ENCODE results near the gene ATP9B.
"Not testable (repeated sequence)": the region's sequence is repeated elsewhere in the genome, so short reads cannot be mapped to it uniquely, and the experiment has no call there.

Gene ATP9B

DNA sequence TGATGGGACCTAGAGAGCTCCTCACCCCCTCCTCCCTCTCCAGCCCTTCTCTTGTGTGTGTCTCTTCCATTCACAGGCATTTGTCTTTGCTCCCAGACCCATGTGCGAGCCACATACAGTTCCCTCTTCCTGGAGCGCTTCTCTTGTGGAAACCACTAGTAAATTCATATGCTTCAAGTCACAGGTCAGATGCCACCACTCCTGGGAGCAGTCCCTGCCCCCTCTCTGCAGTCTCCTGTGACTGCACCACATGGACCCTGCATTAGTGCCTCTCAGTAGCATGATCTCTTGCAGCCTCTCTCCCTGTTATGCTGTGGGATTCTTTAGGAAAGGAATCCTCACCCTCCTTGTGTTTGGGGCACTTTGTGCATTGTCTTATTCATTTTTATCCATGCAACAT lies 230.1 kb downstream of the ATP9B start:
- no peak for DNase-seq

DNA sequence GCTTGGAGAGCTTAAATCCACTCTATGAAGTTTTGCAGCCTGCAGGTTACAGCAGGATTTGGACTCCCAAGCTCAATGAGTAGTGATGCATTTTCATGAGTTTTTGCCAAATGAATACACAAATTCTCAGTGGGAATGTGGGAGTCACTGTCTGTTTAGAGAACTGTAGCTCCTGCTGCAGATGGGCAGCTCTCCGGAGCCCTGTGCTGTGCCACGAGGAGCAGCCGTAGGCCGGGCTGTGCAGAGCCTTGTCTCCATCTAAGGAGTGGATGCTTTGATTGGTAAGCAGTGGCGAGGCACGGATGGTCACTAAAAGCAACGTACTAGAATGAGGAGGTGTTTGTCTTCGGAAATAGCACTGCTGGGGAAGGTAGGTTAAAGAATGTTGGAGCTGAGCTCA lies 230.5 kb downstream of the ATP9B start:
- no peak for DNase-seq

DNA sequence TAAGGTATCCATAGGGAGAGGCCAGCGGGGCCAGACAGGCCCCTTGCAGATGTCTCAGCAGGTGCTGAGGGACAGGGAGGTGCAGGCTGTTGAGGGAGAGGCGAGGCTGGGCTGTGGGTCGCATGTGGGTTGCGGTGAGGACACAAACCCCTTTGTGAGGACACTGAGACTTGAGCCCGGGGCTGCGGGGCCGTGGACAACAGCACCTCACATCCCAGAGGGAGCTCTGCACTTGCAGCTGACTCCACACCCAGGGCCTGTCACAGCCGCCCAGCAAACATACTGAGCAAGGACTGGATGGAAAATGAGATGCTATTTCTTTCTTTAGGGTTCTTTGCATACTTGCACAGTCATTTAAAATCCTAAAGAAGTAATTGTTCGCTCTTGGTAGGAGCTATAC lies 231.2 kb downstream of the ATP9B start:
- no peak for DNase-seq

DNA sequence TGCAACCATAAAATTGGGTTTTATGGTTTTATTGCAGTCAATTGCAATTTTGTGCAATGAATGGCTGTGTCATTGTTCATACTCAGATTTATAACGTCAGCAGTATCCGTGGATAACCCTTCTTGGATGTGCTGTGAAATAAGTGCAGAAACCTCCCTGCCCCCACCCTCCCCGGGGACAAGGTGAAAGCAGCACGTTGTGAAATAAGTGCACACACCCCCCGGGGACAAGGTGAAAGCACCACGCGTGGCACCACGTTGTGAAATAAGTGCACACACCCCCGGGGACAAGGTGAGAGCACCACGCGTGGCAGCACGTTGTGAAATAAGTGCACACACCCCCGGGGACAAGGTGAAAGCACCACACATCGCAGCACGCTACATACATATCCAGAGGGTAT lies 232.9 kb downstream of the ATP9B start:
- DNase-seq: no peak

DNA sequence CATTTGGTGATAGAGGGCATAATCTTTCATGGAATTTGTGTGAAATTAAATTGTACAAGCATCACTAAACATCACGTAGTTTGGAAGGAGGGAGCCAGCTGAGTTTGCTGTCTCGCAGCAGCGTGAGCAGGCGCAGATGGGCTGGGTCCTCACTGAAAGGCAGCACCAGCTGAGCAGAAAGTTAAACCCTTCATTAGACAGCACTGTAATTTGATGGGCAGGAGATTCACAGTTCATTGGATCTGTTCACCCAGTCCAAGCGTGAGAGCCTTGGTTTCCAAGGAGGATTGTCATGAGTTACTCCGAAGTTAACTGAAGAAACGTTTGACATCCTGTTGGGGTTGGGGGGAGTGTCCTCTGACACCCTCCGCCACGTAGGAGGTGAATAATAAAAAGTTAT lies 236.7 kb downstream of the ATP9B start:
- no peak for DNase-seq

DNA sequence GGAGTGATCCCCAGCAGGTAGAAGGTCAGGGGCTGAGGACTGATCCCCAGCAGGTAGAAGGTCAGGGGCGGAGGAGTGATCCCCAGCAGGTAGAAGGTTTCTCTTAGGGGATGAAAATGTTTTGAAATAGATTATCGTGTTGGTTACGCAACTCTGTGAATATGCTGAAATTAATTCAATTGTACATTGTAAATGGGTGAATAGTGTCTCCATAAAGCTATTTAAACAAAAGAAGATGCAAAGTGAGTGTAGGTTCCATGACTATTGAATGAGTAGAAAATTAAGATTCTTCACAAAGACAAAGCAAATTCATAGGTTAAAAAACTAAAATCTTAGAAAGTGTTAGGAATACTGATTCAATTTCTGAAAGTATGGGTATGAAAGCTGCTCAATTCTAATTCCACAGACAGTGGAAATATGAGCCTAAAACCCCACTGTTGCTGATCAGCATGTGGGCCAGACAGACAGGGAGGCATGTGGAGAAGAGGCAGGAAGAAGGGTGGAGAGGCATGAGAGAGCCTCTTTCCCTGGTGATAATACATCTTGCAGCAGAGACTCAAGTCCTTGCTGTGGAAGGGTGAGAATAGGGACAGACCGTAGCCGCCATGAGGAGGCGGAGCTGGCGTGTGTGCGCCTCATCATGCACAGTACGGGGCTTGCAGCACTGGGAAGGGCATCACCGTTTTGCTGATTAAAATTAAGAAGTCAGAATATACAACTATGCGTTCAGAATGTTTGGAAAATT lies 240.6 kb downstream of the ATP9B start:
- no peak for DNase-seq

DNA sequence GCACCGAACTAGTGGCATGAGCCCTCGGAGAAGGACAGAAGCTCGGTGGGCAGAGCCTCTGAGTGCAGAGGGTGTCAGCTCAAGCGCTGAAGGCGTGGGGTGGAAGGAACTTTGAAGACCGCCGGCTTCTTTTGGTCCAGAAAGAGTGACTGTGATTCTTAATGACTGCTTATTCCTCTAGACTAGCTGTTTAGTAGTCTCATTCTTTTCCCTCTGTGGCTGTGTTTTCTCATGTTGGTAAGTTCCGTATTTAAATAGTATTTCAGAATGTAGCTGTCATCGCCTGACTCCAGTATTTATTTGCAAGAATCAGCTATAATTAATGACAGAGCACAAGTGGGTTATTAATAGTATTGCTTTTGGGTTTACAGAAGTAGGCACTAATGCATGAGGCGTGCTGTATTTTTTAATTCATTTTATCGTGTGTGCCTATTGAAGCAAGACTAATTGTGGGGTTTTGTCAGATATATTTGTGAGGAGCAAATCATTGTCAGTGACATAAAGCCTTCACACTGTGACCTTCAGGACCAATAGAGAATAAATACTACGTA lies 245.7 kb downstream of the ATP9B start:
- DNase-seq: no peak

DNA sequence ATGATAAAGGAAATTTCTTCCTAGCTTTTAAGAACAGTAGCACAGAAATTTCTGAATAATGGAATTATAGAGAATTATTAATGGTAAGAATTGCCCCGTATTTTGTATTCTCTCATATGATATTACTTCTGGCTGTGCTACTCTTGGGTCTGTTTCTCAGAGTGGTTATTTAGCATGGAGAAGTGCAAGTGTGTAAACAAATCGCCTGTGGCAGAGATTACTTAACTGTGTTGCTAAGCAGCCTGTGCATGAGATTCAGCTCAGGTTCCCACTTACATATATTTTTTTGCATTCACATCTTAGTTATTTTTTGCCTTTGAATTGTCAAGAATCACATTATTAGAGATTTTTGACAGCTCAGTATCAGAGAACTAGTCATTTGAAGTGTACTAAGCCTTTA lies 246.4 kb downstream of the ATP9B start:
- DNase-seq: no peak

DNA sequence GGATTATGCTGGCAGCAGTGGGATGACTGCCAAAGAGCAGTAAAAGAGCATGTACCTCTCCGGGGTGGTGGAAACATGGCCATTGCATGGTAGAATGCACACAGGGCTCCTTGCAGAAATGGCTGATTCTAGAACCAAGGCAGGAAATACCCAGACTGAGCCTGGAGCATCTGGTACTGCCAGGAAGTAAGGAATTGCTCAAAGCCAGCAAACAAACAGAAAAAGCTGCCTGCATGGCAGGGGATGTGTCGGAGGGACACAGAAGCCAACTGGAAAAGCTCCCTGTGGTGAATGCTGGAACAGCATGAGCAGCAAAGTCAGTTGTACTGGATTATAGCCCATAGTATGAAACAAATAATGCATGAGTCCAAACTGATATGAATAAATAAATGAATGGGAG lies 248.5 kb downstream of the ATP9B start:
- no peak for DNase-seq

DNA sequence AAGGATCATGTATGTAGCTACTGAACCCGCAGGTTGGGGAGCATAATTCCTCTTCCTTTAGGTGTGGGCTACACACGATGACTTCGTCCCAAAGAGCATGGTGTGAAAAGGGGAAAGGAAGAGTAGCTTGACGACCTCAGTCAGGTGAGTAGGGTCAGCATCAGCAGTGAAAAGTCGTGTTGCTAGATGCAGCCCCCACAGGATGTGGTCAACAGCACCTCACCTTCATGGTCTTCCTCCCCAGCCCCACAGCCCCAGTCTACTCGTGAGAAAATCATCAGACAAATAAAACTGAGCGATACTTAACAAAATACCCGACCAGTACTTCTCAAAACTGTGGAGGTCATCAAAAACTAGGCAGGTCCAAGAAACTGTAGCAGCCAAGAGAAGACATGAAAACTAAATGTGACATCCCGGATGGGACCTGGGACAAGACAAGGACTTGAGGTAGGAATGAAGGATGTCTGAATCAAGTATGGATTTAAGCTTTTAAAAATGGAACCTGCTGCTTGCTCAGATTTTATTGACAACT lies 249.0 kb downstream of the ATP9B start:
- no peak for DNase-seq

DNA sequence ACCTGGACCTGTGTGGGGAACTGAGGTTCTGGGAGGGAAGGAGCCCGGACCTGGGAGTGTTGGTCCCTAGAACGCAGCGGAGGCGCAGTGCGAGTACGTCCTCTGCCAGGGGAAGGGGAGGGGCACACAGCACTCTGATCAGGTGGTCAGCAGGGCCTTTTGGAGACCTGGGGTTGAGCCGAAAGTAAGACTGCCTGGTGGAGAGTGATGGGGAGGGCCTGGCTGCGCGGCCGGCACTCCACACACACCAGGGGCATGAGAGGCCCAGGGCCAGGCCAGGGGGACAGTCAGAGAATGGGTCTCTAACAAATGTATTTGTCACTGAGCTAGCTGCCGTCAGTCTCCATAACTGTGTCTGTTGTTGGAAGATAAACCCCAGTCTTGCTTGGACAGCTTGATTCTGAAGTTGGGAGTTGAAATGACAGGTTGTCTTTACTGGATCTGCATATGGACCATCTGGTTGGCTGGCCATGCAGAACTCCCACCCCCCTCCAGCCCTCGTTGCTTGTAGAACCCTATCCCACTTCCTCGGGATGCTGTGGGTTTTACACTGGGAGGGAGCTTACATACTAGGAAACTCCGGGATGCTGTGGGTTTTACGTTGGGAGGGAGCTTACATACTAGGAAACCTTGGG lies 251.1 kb downstream of the ATP9B start:
- DNase-seq: no peak

DNA sequence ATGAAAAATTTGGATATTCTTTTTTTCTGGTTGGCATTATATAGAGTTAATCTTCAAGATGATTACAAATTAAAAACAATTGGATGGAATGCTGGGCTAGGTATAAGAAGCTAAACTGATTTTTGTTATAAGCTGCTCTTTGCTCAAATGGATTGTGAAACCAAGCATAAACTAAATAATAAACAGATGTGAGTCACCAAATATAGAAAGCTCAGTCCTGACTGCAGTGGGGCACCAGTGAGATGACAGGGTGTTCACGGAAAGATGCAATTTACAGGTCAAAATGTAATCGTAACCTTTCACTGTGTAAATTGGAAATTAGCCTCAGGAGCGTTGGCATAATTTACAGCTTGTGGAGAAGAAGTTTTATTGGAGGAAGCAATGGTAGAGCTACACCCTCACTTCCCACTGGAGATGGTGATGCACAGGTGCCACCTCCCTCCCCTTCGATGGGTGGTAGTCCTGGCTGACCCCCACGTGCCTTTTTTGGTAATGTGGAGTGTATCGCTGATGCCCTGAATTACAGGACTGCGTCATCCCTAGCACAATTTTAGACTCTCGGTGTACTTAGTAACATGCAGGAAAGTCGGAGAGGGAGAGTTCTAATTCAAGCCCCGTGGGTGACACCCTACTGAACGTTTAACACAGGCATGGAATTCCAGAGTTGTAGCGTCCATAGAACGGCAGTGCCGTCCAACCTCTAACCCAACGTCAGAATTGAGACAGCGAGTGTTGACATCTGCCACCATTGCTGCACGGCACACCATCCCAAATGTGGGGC lies 252.6 kb downstream of the ATP9B start:
- DNase-seq: no peak

DNA sequence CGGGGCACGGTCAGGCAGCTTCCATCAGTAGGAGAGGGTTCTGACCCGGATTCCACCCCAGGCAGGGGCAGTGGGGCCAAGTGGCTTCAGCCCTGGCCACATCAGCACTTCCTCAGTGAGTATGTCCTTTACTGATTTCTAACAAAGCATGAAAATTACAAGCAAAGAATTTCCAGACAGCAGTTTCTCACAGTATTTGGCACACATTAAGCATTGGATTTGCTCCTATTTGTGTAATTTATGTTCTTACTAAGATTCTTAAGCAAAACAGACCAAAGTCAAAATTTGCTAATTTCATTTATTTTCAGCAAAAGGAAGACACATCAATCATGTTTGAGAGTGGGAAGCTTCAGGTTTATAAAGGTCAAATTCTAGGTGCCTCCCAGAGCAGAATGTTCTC lies 253.2 kb downstream of the ATP9B start:
- DNase-seq: no peak

DNA sequence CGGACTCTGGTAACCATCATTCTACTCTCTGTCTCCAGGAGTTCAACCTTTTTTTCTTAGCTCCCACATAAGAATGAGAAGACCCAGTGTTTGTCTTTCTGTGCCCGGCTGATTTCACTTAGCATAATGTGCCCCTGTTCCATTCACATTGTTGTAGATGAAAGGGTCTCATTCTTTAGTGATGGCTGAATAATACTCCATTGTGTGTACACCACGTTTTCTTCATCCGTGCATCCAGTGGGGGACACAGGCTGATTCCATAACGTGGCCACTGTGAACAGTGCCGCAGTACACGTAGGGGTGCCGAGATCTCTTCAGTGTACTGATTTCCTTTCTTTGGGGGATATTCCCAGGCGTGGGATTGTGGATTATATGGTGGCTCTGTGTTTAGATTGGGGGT lies 254.3 kb downstream of the ATP9B start:
- no peak for DNase-seq

DNA sequence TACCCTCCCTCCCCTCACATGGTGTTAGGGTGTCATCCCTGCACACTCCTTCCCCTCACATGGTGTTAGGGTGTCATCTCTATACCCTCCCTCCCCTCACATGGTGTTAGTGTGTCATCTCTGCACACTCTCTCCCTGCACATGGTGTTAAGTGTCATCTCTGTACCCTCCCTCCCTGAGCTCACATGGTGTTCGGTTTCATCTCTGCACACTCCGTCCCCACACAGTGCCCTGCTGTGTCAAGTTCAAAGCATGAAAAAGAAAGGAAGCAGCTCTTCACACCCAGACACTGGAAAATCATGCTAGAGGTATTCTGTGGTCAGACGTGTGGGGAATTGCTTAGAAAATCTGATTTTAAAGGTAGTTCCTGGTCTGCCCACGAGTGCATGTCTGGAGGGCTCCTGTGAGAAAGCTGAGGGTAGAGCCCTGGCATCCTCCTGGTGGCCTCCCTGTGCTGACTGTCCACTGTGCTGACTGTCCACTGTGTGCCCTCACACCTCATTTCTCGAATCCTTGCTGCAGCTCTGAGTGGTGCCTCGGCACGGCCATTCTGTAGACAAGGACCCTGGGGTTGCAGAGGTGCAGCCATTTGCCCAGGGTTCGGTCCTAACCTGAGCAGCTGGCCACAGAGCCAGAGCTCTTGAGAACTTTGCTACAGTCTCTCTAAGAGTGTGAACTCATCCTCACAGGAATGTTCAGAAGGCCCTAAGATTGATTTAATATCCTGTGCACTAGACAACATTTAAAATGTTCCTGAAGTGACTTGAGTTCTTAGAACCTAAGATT lies 257.4 kb downstream of the ATP9B start:
- DNase-seq: no peak

DNA sequence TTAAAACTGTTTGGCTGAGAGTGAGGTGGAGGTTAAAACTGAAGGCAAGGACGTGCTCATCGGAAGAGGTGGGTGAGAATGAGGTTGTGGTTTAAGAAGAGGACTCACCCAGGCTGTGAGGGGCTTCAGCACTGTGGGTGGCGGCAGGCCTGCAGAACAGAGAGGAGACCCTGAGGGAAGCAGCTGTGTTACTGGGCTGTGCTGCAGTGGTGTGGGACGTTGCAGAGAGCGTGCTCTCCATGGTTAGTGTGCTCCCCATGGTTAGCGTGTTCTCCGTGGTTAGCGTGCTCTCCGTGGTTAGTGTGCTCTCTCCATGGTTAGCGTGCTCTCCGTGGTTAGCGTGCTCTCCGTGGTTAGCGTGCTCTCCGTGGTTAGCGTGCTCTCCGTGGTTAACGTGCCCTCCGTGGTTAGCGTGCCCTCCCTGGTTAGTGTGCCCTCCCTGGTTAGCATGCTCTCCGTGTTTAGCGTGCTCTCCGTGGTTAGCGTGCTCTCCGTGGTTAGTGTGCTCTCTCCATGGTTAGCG lies 258.1 kb downstream of the ATP9B start:
- DNase-seq: no peak

DNA sequence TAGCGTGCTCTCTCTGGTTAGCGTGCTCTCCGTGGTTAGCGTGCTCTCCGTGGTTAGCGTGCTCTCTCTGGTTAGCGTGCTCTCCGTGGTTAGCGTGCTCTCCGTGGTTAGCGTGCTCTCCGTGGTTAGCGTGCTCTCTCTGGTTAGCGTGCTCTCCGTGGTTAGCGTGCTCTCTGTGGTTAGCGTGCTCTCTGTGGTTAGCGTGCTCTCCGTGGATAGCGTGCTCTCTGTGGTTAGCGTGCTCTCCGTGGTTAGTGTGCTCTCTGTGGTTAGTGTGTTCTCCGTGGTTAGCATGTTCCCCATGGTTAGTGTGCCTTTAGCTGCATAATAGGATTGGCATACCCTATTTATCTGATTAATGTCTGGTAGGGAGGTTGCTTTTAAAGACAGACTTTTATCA lies 258.7 kb downstream of the ATP9B start:
- not testable (repeated sequence) for DNase-seq

DNA sequence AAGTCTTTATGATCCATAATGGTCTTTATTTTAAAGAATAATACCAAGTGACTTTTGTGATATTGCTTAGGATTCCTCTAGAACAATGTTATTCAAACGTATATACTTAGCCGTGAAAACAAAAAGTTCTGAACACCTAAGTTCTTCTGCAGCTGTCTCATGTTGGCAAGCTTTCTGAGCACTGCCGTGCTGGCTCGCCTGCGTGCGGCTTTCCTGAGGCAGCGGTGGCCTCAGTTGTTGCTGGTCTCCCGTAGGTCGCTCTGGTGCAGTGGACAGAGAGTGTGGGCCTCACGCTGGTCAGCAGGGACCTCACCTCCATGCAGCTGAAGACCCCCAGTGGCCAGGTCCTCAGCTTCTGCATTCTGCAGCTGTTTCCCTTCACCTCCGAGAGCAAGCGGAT lies 259.7 kb downstream of the ATP9B start:
- DNase-seq: no peak

DNA sequence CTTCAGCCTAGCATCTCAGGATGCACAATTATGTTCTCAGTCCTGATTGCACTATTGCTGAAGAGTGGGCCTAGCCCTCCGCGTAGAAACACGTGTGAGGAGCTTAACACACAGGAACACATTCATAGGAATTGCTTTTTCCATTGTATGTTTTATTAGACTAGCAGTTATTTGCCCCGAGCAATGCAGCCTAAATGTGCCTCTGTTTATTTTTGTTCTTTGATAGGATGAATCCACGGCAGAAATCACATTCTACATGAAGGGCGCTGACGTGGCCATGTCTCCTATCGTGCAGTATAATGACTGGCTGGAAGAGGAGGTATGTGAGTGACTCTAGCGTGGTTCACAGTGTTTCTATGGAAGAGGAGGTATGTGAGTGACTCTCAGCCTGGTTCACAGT lies 260.6 kb downstream of the ATP9B start:
- no peak for DNase-seq

DNA sequence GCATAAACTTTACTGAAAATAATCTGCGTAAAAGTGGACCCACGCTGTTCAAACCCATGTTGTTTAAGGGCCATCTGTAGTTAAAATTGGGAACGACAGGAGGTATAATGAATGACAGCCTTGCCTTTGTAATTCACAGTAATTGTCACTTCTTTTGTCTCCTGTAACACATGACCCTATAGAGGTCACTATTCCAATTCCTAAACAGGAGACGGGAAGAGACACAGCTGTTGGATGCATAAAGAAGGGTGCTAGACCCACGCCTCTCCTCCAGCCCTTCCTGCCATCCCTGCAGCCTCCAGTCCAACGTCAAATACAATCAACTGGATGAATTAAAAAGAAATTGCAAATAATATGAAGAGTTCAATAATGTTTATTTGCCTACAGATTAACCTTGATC lies 263.5 kb downstream of the ATP9B start:
- DNase-seq: no peak

DNA sequence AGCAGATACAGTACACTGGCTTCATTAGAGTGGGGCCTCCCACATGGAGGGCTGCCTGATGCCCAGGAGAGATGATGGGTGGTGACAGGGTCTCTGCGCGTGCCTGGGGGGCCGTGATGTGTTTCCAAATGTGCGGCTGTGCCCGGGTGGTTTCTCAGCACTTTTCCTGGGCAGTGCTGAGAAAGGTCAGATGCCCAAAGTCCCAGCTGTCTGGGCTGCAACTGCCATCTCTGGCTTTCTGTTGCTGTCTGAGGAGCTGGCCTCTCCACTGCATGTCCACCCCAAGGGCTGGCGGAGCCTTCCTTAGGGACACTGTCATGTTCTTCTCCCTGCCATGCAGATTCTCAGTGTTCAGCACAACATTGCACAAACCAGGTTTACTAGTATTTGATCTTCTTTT lies 263.9 kb downstream of the ATP9B start:
- DNase-seq: no peak

DNA sequence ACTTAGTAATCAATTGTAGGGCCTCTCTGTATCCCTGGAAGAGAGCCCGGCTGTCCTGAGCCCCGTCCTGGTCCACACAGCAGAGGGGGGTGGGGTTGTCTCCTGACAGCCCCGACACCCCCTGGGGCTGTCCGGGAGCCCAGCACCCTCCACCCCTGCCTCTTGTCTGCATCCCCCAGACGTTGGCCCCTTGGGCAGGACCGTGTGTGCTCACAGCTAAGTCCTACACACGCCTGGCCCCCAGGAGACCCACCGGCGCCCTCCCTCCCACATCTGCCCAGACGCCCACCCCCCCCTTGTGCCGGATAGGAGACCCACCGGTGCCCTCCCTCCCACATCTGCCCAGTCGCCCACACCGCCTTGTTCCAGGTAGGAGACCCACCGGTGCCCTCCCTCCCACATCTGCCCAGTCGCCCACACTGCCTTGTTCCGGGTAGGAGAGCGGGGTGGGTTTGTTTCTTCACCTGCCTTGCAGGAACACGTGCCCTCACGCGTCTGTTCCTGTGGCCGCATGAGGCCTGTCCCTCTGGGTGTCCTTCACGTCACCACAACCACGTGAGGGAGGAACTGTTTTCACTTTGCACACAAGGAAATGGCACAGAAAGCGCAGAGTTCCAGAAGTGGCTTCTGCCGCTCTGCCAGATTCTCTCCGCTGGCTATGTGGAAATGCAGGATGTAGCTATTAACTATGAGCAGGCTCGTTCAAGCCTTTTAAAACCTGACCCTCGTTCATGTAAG lies 265.5 kb downstream of the ATP9B start:
- no peak for DNase-seq

Measured in CD4-positive, alpha-beta T cell treated with Interleukin-6 for 4 hours (primary cell).